Hepatocyte (in vitro differentiated cells): ENCODE measurements around the gene MORC1. TPM values are rescaled to one million over a fixed set of nuclear protein-coding genes. Genes with fewer than 3 reads are reported as not detected.

Experiments
- DNase-seq: peaks from one replicate; pipeline ENCODE4 v3.0.0-alpha.2; 2016; ENCODE audit warnings: low spot score
- H2AFZ ChIP-seq: fragments of 200-600 bp; sonication (generic); 2 replicates; pipeline ENCODE4 v1.6.0; 2016; ENCODE audit warnings: antibody characterized with exemption, mild to moderate bottlenecking
- H3K27ac ChIP-seq: fragments of 200-600 bp; sonication (generic); 2 replicates; pipeline ENCODE4 v1.5.1; 2016; ENCODE audit warnings: mild to moderate bottlenecking
- H3K27me3 ChIP-seq: fragments of 200-600 bp; sonication (generic); 2 replicates; pipeline ENCODE4 v1.6.1; 2016
- H3K36me3 ChIP-seq: fragments of 200-600 bp; sonication (generic); replicated peaks from 2 replicates; pipeline ENCODE4 v1.5.1; 2016; ENCODE audit warnings: low read depth; ENCODE audit not compliant: insufficient read depth
- H3K4me1 ChIP-seq: fragments of 200-600 bp; sonication (generic); 2 replicates; pipeline ENCODE4 v1.5.1; 2016; ENCODE audit warnings: mild to moderate bottlenecking, moderate library complexity; ENCODE audit not compliant: insufficient read depth
- H3K4me2 ChIP-seq: fragments of 200-600 bp; sonication (generic); 2 replicates; pipeline ENCODE4 v1.6.0; 2016
- H3K4me3 ChIP-seq: fragments of 200-600 bp; sonication (generic); 2 replicates; pipeline ENCODE4 v1.5.1; 2016; ENCODE audit warnings: mild to moderate bottlenecking
- H3K79me2 ChIP-seq: fragments of 200-600 bp; sonication (generic); 2 replicates; pipeline ENCODE4 v1.6.0; 2017; ENCODE audit warnings: mild to moderate bottlenecking
- H3K9me2 ChIP-seq: fragments of 200-600 bp; sonication (generic); replicated peaks from 2 replicates; pipeline ENCODE4 v1.6.0; 2017; ENCODE audit warnings: mild to moderate bottlenecking; ENCODE audit not compliant: insufficient read depth
- H3K9me3 ChIP-seq: fragments of 200-600 bp; sonication (generic); 2 replicates; pipeline ENCODE4 v1.5.1; 2016; ENCODE audit warnings: low read depth, mild to moderate bottlenecking
- H4K20me1 ChIP-seq: fragments of 200-600 bp; sonication (generic); 2 replicates; pipeline ENCODE4 v1.6.0; 2016; ENCODE audit warnings: mild to moderate bottlenecking; ENCODE audit not compliant: insufficient read depth, poor library complexity, severe bottlenecking
- CTCF ChIP-seq: fragments of 200-600 bp; sonication (generic); IDR thresholded peaks from 2 replicates; pipeline ENCODE4 v1.5.1; 2016; ENCODE audit warnings: antibody characterized with exemption, mild to moderate bottlenecking; ENCODE audit not compliant: poor library complexity
- EZH2 ChIP-seq: fragments of 200-600 bp; sonication (generic); IDR thresholded peaks from 2 replicates; pipeline ENCODE4 v1.6.1; 2016; ENCODE audit warnings: antibody characterized with exemption, mild to moderate bottlenecking, borderline replicate concordance
- EZH2phosphoT487 ChIP-seq: fragments of 200-600 bp; sonication (generic); IDR thresholded peaks from one replicate; pipeline ENCODE4 v1.6.1; 2018; ENCODE audit warnings: antibody characterized with exemption, mild to moderate bottlenecking, low read depth, moderate library complexity; ENCODE audit not compliant: unreplicated experiment, severe bottlenecking
- WGBS: methylation state at CpG from one replicate; pipeline ENCODE4 v1.1.6; 2016; ENCODE audit warnings: low lambda C conversion rate; ENCODE audit errors: missing lambda C conversion rate; 5-methylcytosine and 5-hydroxymethylcytosine counted together
- polyA plus RNA-seq: library from polyadenylated mRNA; unstranded; fragments of >200 nt; fragmentation: Nextera tagmentation; extraction: Ambion mirVana; gene quantifications from 2 replicates; pipeline ENCODE4 v1.2.1, GENCODE V29; 2016
- total RNA-seq: library from RNA; depleted of rRNA; stranded (reverse); fragments of >200 nt; gene quantifications from 2 replicates; pipeline ENCODE4 v1.2.3, GENCODE V29; 2014

Gene MORC1
- total and polyA plus RNA-seq, 2 experiments from 2014 or later = 2.8 to 6.7 TPM

GRCh38 chr3:109127553-109127952, 9.6 kb upstream of the MORC1 start:
- Histone ChIP-seq H4K20me1 (no peaks in the 10 kb centered on the region), H3K36me3 (no peaks in the 10 kb centered on the region), H3K9me2 (no peaks in the 10 kb centered on the region), H3K79me2 (no peaks in the 10 kb centered on the region), H3K4me1 (peaks cover 4% of the 10 kb centered on the region), H3K4me3 (no peak overlapping the region), H3K9me3 (no peaks in the 10 kb centered on the region), H3K27me3 (no peaks in the 10 kb centered on the region), H3K27ac (no peak overlapping the region), H3K4me2 (no peak overlapping the region), H2AFZ (no peak overlapping the region)
- no peak for DNase-seq
- 55% methylated on average over 2 of the region's 2 CpGs for WGBS
- TF ChIP-seq CTCF (no peak), EZH2 (no peak), EZH2phosphoT487 (no peak)

GRCh38 chr3:109125902-109126301, 8.0 kb upstream of the MORC1 start:
- no peak overlapping the region for H2AFZ ChIP-seq
- DNase-seq = peak; percentile 65
- no peaks in the 10 kb centered on the region for H3K27me3 ChIP-seq
- no peaks in the 10 kb centered on the region for H3K36me3 ChIP-seq
- no peaks in the 10 kb centered on the region for H3K4me1 ChIP-seq
- H3K4me2 ChIP-seq = peak overlapping the region; percentile 33
- no peak overlapping the region for H3K4me3 ChIP-seq
- no peaks in the 10 kb centered on the region for H3K79me2 ChIP-seq
- no peaks in the 10 kb centered on the region for H3K9me2 ChIP-seq
- no peaks in the 10 kb centered on the region for H4K20me1 ChIP-seq
- TF ChIP-seq CTCF (no peak), EZH2 (no peak), EZH2phosphoT487 (no peak)
- H3K27ac ChIP-seq = peak overlapping the region; percentile 34
- H3K9me3 ChIP-seq = no peaks in the 10 kb centered on the region

- Histone ChIP-seq H3K9me3 (no peaks in the 10 kb centered on the region), H3K79me2 (no peaks in the 10 kb centered on the region), H3K4me3 (no peak overlapping the region), H3K36me3 (no peaks in the 10 kb centered on the region), H3K4me2 (no peak overlapping the region), H4K20me1 (no peaks in the 10 kb centered on the region), H3K9me2 (no peaks in the 10 kb centered on the region), H3K4me1 (no peaks in the 10 kb centered on the region), H3K27me3 (no peaks in the 10 kb centered on the region), H3K27ac (no peak overlapping the region), H2AFZ (no peak overlapping the region)
- TF ChIP-seq CTCF (no peak), EZH2 (no peak), EZH2phosphoT487 (no peak)
- no peak for DNase-seq
Observed at GRCh38 chr3:109122690-109123089, 4.8 kb upstream of the MORC1 start.

GRCh38 chr3:109118584-109118983, 650 bp upstream of the MORC1 start:
- no peak for DNase-seq
- H2AFZ ChIP-seq = no peak overlapping the region
- TF ChIP-seq CTCF (no peak), EZH2 (no peak), EZH2phosphoT487 (no peak)

More at GRCh38 chr3:109118584-109118983, 650 bp upstream of the MORC1 start:
- H3K4me1 ChIP-seq = no peaks in the 10 kb centered on the region
- no peaks in the 10 kb centered on the region for H3K79me2 ChIP-seq
- no peaks in the 10 kb centered on the region for H3K9me3 ChIP-seq
- WGBS = 94% methylated on average over 7 of the region's 7 CpGs
- H3K4me2 ChIP-seq = no peak overlapping the region
- no peak overlapping the region for H3K27ac ChIP-seq
- H3K9me2 ChIP-seq = no peaks in the 10 kb centered on the region
- no peak overlapping the region for H3K4me3 ChIP-seq
- no peaks in the 10 kb centered on the region for H3K27me3 ChIP-seq
- no peaks in the 10 kb centered on the region for H3K36me3 ChIP-seq
- no peaks in the 10 kb centered on the region for H4K20me1 ChIP-seq
